GM18951 (cell line): ENCODE measurements around the gene IQCE.
"Not testable (repeated sequence)": the region's sequence is repeated elsewhere in the genome, so short reads cannot be mapped to it uniquely, and the experiment has no call there.

ENCODE experiments used
- POLR2A ChIP-seq: IDR thresholded peaks from 4 replicates; pipeline ENCODE4 v1.6.1; 2011; ENCODE audit warnings: mild to moderate bottlenecking; ENCODE audit not compliant: insufficient read length, insufficient read depth; ENCODE audit errors: extremely low read depth
- in situ Hi-C: fragments of 300-500 bp; cut with MboI; formaldehyde crosslinking; loops from one replicate; pipeline ENCODE4 v1.12.0; 2022; ENCODE audit warnings: low sequenced_read_pairs, mixed read lengths, inconsistent platforms; ENCODE audit not compliant: unreplicated experiment

IQCE gene

GRCh38 chr7:2524808-2525657 is 33.7 kb upstream of the IQCE start:
- in situ Hi-C loops, result no loop called here
- TF ChIP-seq POLR2A, result no peak

- no peak for TF ChIP-seq POLR2A
- in situ Hi-C loops, result no loop called here
Observed at GRCh38 chr7:2525658-2526630, 32.8 kb upstream of the IQCE start.

GRCh38 chr7:2526659-2527504 is 31.9 kb upstream of the IQCE start:
- in situ Hi-C loops, result no loop called here
- TF ChIP-seq POLR2A, result no peak

GRCh38 chr7:2527505-2528467 is 31.0 kb upstream of the IQCE start:
- TF ChIP-seq POLR2A, result no peak
- in situ Hi-C loops, result no loop called here

- peak; percentile 4 for TF ChIP-seq POLR2A
- in situ Hi-C loops, result no loop called here
Observed at GRCh38 chr7:2528481-2529095, 30.2 kb upstream of the IQCE start.

- TF ChIP-seq POLR2A, result peak; percentile 13
- in situ Hi-C loops, result no loop called here
Observed at GRCh38 chr7:2529161-2530070, 29.4 kb upstream of the IQCE start.

GRCh38 chr7:2530071-2530987 is 28.4 kb upstream of the IQCE start:
- TF ChIP-seq POLR2A, result no peak
- in situ Hi-C loops, result no loop called here

GRCh38 chr7:2530994-2531795 is 27.6 kb upstream of the IQCE start:
- in situ Hi-C loops, result not testable (repeated sequence)

GRCh38 chr7:2531796-2532110 is 27.0 kb upstream of the IQCE start:
- in situ Hi-C loops, result not testable (repeated sequence)

- in situ Hi-C loops, result not testable (repeated sequence)
Observed at GRCh38 chr7:2532199-2532772, 26.5 kb upstream of the IQCE start.

GRCh38 chr7:2532816-2533215 is 26.0 kb upstream of the IQCE start:
- in situ Hi-C loops, result not testable (repeated sequence)

GRCh38 chr7:2533566-2533965 is 25.2 kb upstream of the IQCE start:
- in situ Hi-C loops, result not testable (repeated sequence)

GRCh38 chr7:2534214-2534613 is 24.6 kb upstream of the IQCE start:
- in situ Hi-C loops, result not testable (repeated sequence)

GRCh38 chr7:2535872-2536627 is 22.7 kb upstream of the IQCE start:
- in situ Hi-C loops, result not testable (repeated sequence)
